ENCODE measurements around the gene TMEM266.

Gene TMEM266

DNA sequence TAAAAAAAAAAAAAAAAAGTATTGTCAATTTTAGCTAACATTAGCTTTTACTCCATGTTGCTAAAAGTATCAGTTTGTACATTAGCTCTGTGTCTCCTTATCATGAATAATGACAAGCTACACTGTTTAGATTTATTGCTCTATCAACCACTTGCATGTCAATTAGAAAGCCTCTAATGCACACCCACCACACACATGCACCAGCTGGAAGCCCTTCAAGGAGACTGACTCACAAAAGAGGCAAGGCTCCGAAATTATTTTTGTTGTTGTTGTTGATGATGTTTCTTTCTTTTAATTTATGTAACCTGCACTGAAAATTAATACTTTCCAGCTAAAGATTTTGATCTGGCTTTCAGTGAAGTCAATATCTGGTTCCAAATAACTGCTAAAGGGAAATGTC, 180.0 kb downstream of the TMEM266 start:
- DNase-seq (ENCODE audit: low read depth) = no peak

DNA sequence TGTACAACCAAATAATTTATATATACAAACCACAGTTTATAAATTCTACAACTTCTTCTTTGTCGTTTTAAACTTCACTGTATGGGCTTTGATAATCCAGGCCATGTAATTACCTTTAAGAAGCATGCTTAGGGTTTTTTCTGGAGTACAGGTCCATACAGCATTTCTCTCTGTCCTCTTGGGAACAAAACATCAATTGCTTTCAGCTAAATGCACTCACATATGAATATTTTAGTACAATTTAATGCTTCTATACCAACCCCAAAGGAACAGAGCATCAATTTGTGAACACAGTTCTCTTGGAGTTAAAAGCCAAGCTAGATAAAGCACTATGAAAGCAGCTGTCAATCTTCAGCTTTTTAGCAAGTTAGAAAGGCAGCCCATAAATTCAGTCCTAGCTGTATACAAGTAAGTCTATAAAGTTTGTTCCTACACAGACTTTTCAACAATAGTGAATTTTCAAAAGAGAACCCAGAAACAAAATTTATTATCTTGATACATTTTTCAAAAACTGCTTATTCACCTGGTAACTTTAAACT, 185.4 kb downstream of the TMEM266 start:
- no peak for DNase-seq (ENCODE audit: low read depth)

DNA sequence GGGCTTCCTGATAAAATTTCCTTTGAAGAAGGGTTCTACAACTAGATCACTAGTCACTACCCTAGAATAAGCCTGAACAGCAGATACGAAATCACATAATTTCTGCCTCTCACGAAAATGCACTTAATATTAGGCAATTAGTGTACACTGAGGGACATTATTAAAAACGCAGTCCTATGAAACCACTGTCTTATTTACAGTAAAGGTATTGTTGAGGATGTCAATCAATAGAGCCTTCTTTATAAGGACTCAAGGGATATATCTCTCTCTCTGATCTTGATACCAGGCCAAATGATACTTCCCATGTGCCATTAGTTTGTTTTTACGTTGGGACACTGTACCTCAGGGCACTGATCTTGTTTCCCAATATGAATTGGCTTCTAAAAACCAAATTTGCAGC, 191.9 kb downstream of the TMEM266 start:
- DNase-seq (ENCODE audit: low read depth) = no peak

DNA sequence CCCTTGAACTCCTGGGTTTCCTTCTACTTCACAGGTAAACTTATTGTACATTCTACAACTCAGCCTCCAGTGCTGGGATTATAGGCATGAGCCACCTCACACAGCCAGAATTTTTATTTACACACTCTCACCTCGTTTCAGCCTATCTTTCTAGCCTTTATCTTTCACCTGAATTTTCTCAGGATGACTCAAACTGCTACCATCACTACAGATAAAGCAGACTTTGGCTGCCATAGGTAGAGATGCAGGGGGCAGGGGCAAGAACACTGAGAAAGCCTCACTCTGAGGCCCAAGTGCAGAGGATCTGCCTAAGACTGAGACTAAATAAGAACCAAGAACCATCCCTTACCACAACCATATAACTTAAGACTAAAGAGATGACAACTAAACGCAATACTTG, 192.5 kb downstream of the TMEM266 start:
- no peak for DNase-seq (ENCODE audit: low read depth)

DNA sequence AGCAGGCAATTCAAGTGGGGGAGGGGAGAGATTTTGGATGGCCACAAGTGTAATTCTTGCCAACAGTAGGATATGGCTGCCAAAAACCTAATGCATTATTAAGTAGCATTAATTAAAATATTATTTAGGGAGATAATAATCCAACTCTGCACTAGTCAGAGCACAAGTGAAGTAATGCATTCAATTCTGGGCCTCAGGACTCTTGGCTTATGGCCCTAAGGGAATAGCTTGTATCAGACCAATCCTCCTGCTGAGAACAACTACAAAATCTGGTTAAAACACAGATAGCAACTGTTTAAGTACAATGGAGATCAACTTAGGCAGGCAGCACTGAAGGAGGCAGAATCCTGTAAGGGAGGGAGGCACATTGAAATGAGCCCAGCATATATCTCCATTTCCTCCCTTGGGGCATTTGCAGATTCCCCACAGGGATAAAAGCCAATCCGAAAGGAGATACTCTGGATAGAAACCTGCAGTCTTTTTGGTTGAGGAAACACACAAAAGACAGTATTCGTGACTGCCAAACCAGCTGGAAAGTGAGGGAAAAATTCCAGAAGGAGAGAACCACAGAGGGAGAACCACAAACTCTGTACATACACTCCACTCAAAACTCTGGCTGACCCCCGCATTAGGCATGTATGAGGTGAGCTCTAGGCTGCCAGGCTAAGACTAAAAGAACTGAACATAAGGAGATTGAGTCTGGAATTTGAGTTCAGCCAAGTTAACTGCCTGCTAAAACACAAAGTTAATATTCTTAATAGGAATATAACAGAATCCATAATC, 194.1 kb downstream of the TMEM266 start:
- DNase-seq (ENCODE audit: low read depth) = no peak
